ENCODE results near the gene ATG4C.

Gene ATG4C

DNA sequence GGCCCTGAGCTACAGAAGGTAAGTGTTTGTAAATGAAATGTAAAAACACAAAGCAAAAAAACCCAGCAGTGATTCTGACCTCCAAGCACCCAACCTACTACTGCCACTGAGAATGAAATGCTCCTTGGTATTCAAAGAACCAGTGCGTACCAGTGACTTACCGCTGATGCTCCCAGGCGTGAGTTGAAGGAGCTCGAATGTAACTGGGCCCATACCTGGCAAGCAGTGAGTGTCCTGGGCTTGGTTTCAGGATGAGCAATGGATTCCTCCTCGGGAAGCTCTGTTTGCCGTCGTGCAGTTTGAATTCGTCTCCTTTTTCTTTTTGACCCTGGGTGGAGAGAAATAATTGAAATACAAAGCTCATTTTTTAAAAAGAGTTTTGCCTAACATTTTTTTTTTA, 121.9 kb downstream of the ATG4C start:
- FAIRE-seq, result no peak

DNA sequence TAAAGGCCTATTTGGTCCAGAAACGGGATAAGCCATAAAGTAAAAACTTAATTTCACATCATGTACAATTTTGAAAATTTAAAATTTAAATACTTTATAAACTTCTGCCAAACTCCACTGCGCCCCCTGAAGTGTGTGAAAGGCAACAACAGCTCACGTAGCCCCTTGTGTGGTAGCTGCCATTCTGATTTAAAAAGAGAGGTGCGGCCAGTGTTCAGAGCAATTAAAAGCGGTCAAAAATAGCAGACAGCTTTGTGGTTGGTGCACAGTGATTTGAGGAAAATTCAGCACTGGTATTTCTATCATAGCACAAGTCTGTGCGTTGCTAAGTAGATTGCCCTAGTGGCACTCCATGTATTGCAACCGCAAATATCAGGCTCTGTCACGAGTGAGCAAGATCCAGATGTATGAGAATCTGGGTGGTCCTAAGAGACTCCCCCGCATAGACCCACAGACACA, 122.5 kb downstream of the ATG4C start:
- FAIRE-seq, result no peak

DNA sequence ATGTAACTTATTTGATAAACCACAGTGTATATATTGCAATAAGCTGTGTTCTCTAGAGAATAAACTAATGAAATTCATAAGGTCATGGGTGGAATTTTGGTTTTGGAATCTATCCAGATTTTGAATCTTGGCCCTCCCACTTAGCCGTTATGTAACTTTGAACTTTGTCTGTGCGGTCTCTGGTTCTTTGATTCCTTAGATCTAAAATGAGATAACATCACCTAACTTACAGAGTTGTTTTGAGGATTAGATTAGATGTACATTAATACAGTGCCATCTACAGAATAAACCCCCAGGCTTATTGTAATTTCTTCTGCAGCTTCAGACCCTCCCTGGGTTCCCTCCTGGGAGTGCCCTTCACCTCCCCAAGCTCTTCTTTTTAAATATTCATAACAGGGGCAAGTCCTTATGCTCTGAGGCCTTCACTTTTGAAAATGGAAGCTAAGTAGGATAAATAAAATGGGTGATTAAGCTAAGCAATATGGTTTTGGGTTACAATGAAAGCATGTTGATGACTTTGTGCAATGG, 124.3 kb downstream of the ATG4C start:
- no peak for FAIRE-seq

DNA sequence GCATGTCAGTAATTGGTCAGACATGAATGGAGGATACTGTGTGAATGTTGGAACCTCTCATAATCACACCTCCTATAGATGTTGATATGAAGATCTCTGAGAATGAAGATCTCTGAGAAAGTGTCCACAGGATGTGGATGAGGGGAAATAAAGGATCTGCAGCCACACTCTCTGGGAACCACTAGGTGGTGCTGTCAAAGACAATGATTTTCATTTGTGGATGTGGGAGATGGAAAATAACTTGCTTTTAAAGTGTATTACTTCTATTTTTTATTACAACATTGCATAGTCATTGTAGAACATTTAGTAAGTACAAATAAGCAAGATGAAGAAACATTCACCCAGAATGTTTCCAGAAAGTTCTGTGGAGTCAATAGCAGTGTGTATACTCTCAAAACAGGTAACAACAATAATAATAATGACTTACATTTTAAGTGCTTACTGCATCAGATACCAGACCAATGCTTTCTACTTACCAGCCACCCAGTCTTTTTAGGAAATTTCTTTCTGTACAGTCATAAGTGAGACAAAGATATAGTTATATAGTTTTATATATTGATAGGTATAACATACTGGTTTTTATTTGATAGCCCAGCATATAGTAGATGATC, 128.2 kb downstream of the ATG4C start:
- FAIRE-seq, result no peak
